Measurements from ENCODE around the gene B3GNT2.

The B3GNT2 gene

DNA sequence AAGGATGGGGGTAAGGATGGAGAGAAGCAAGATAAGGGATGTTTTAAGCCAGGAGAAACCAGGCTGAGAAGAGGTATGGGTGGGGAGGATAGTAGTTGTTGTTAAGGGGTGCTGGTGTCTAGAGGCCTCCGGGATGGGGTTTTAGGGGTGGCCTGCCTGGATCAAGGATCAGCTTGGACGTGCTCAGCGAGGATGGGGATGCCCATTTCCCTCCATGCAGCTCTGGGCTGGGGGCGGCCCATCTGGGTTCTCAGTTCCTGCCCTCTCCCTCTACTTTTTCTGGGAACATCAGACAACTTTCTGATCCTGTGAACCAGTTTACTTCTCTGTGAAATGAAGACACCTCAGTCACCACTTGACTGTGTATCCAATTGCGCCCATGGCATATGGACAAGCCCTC is 10.1 kb downstream of the B3GNT2 start:
- no peak for DNase-seq
- H3K4me3 Mint-ChIP-seq: no peak overlapping the region
- peak overlapping the region; percentile 49 for H3K27ac Mint-ChIP-seq
- H3K9me3 Mint-ChIP-seq: peaks cover 11% of the 10 kb centered on the region
- TF ChIP-seq, protein P1, sequence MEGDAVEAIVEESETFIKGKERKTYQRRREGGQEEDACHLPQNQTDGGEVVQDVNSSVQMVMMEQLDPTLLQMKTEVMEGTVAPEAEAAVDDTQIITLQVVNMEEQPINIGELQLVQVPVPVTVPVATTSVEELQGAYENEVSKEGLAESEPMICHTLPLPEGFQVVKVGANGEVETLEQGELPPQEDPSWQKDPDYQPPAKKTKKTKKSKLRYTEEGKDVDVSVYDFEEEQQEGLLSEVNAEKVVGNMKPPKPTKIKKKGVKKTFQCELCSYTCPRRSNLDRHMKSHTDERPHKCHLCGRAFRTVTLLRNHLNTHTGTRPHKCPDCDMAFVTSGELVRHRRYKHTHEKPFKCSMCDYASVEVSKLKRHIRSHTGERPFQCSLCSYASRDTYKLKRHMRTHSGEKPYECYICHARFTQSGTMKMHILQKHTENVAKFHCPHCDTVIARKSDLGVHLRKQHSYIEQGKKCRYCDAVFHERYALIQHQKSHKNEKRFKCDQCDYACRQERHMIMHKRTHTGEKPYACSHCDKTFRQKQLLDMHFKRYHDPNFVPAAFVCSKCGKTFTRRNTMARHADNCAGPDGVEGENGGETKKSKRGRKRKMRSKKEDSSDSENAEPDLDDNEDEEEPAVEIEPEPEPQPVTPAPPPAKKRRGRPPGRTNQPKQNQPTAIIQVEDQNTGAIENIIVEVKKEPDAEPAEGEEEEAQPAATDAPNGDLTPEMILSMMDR (IDR thresholded peaks at IDR 0.05): no peak
- H3K27me3 Mint-ChIP-seq (ENCODE audit: low read depth, poor library complexity): no peaks in the 10 kb centered on the region
- H3K4me1 Mint-ChIP-seq: peaks cover 57% of the 10 kb centered on the region
- H3K36me3 Mint-ChIP-seq (ENCODE audit: low read depth): peaks cover 25% of the 10 kb centered on the region

DNA sequence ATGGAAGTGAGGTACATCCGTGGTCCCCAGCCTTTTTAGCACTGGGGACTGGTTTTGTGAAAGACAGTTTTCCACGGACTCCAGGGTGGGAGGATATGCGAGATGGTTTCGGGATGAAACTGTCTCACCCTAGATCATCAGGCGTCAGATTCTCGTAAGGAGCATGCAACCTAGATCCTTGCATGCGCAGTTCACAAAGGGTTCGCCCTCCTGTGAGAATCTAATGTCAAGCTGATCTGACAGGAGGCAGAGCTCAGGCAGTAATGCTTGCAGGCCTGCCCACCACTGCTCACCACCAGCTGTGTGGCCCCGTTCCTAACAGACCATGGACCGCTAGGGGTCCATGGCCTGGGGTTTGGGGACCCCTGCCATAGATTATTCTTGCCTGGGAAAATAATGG is 11.6 kb downstream of the B3GNT2 start:
- Mint-ChIP-seq H3K27ac (no peak overlapping the region), H3K4me1 (peaks cover 42% of the 10 kb centered on the region), H3K36me3 (ENCODE audit: low read depth) (peaks cover 40% of the 10 kb centered on the region), H3K9me3 (peaks cover 25% of the 10 kb centered on the region), H3K27me3 (ENCODE audit: low read depth, poor library complexity) (no peaks in the 10 kb centered on the region), H3K4me3 (no peak overlapping the region)
- DNase-seq: no peak
- TF ChIP-seq, protein P1 (IDR thresholded peaks at IDR 0.05): no peak

DNA sequence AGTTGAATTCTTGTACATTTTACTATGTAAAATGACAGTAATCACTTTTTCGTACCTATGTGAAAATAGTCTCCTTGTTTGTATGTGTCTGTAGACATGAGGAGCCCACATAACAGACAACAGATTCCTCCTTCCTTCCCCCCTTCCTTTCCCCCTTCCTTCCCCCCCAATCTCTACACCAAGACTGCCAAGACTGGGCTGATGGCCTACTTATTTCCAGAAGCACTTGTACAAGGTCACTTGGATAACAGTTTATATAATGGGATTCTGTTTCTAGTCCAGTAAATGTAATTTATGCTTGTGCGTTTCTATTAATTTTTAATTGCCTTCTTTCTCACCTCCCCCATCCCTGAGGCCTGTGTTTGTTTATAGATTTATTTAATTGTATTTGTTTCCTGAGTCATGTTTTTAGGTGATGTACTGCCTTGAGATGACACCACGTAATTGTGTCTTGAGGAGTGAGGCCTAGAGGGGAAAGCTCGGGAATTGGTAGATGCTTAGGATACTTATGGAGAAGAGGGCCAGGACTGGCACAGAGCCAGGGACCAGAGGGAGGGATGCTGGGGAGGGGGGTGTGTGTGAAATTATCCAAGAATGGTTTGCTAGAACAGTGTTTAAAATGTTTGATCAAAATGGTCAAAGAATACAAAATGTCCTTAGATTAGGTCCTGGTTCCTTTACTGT is 12.3 kb downstream of the B3GNT2 start:
- H3K9me3 Mint-ChIP-seq: peaks cover 28% of the 10 kb centered on the region
- H3K27me3 Mint-ChIP-seq (ENCODE audit: low read depth, poor library complexity): no peaks in the 10 kb centered on the region
- no peak for DNase-seq
- TF ChIP-seq, protein P1 (IDR thresholded peaks at IDR 0.05): no peak
- no peak overlapping the region for H3K4me3 Mint-ChIP-seq
- peaks cover 35% of the 10 kb centered on the region for H3K4me1 Mint-ChIP-seq
- no peak overlapping the region for H3K27ac Mint-ChIP-seq
- H3K36me3 Mint-ChIP-seq (ENCODE audit: low read depth): peaks cover 47% of the 10 kb centered on the region

DNA sequence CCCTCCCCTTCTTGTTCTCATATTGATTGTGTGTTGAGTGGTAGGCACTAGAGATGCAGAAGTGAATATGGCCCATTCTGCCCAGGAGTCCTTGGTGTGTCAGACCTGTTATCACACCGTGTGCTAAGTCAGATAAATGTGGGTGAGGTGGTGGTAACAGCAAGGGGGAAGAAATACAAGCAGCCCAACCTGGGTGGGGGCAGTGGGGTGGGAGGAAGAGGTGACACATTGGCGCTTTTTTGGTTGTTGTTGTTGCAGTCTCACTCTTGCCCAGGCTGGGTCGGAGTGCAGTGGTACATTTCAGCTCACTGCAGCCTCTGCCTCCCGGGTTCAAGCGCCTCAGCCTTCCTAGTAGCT is 12.8 kb downstream of the B3GNT2 start:
- no peaks in the 10 kb centered on the region for H3K27me3 Mint-ChIP-seq (ENCODE audit: low read depth, poor library complexity)
- H3K4me3 Mint-ChIP-seq: no peak overlapping the region
- H3K4me1 Mint-ChIP-seq: peaks cover 34% of the 10 kb centered on the region
- H3K9me3 Mint-ChIP-seq: peaks cover 28% of the 10 kb centered on the region
- no peak overlapping the region for H3K27ac Mint-ChIP-seq
- DNase-seq: no peak
- H3K36me3 Mint-ChIP-seq (ENCODE audit: low read depth): peaks cover 52% of the 10 kb centered on the region
- TF ChIP-seq, protein P1 (IDR thresholded peaks at IDR 0.05): no peak

DNA sequence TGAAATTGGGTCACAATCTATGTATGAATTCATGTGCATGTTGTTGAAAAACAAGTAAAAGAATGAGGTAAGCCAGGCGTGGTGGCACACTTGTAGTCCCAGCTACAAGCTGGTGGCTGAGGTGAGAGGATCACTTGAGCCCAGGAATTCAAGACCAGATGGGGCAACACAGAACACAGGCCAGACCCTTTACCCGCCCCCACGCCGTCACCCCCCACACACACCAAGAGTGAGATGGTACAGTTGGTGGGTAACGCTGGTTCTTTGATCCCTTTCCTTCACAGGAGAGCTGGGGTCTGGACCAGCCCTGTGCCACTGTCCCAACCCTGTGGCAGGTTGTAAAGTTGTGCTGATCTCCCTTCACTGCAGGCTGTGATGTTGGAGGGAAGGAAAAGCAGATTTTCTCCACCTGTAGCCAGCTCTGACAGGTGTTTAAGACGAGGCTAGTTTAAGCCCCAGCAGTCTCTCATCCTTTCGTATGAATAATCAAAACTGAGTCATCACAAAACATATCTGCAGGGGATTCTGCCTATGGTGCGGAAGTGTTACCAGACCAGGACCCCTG is 13.6 kb downstream of the B3GNT2 start:
- Mint-ChIP-seq H3K4me1 (peaks cover 41% of the 10 kb centered on the region), H3K27ac (no peak overlapping the region), H3K9me3 (peaks cover 28% of the 10 kb centered on the region), H3K4me3 (no peak overlapping the region), H3K36me3 (ENCODE audit: low read depth) (peaks cover 52% of the 10 kb centered on the region), H3K27me3 (ENCODE audit: low read depth, poor library complexity) (no peaks in the 10 kb centered on the region)
- DNase-seq: no peak
- TF ChIP-seq, protein P1 (IDR thresholded peaks at IDR 0.05): no peak

Data from nephron progenitor cell (in vitro differentiated cells).